Mesothelial cell of epicardium (in vitro differentiated cells): Measurements from ENCODE around the gene ANKRD11. TPM values are rescaled to one million over a fixed set of nuclear protein-coding genes. Genes with fewer than 3 reads are reported as not detected.

ENCODE experiments used
- DNase-seq, 2 experiments: peaks; one replicate each; pipeline ENCODE4 v3.0.0; 2021; ENCODE audit warnings: low spot score in 2 of 2; ENCODE audit not compliant: unreplicated experiment in 2 of 2
- H3K27ac Mint-ChIP-seq: 2 replicates; pipeline ENCODE4 v1.8.0; 2021; ENCODE audit warnings: mixed read lengths
- H3K27me3 Mint-ChIP-seq: 2 replicates; pipeline ENCODE4 v1.8.0; 2021; ENCODE audit warnings: low read depth, mixed read lengths
- H3K36me3 Mint-ChIP-seq: 2 replicates; pipeline ENCODE4 v1.8.0; 2021; ENCODE audit warnings: mixed read lengths
- H3K4me1 Mint-ChIP-seq: 2 replicates; pipeline ENCODE4 v1.8.0; 2021; ENCODE audit warnings: mixed read lengths
- H3K4me3 Mint-ChIP-seq: 2 replicates; pipeline ENCODE4 v1.8.0; 2021; ENCODE audit warnings: mild to moderate bottlenecking, moderate library complexity, mixed read lengths
- H3K9me3 Mint-ChIP-seq: 2 replicates; pipeline ENCODE4 v1.8.0; 2021; ENCODE audit warnings: mixed read lengths
- CTCF ChIP-seq: fragments of 200-600 bp; sonication (generic); IDR thresholded peaks from one replicate; pipeline ENCODE4 v1.5.0; 2021; ENCODE audit warnings: antibody characterized with exemption; ENCODE audit not compliant: unreplicated experiment
- total RNA-seq: library from RNA; stranded (reverse); gene quantifications from 3 replicates; pipeline ENCODE4 v1.2.1, GENCODE V29; 2021

The ANKRD11 gene
- total RNA-seq, 1 donor from 2014 or later, result 247 TPM

- H3K36me3 Mint-ChIP-seq, result no peaks in the 10 kb centered on the region
- no peak for TF ChIP-seq CTCF
- H3K27ac Mint-ChIP-seq, result no peak overlapping the region
- H3K4me1 Mint-ChIP-seq, result peaks cover 44% of the 10 kb centered on the region
- H3K27me3 Mint-ChIP-seq, result no peaks in the 10 kb centered on the region
- no peak for DNase-seq
- no peaks in the 10 kb centered on the region for H3K9me3 Mint-ChIP-seq
- no peak overlapping the region for H3K4me3 Mint-ChIP-seq
Observed at GRCh38 chr16:89317729-89318429, 172.5 kb downstream of the ANKRD11 start.

- Mint-ChIP-seq H3K27ac (peak overlapping the region; percentile 50), H3K27me3 (no peaks in the 10 kb centered on the region), H3K36me3 (peaks cover 4% of the 10 kb centered on the region), H3K9me3 (no peaks in the 10 kb centered on the region), H3K4me1 (peaks cover 37% of the 10 kb centered on the region), H3K4me3 (no peak overlapping the region)
- no peak for DNase-seq
- no peak for TF ChIP-seq CTCF
Observed at GRCh38 chr16:89317101-89317671, 173.2 kb downstream of the ANKRD11 start.

- TF ChIP-seq CTCF, result no peak
- no peak for DNase-seq
- peak overlapping the region; percentile 50 for H3K27ac Mint-ChIP-seq
- H3K4me3 Mint-ChIP-seq, result no peak overlapping the region
- peaks cover 32% of the 10 kb centered on the region for H3K4me1 Mint-ChIP-seq
- no peaks in the 10 kb centered on the region for H3K9me3 Mint-ChIP-seq
- peaks cover 7% of the 10 kb centered on the region for H3K36me3 Mint-ChIP-seq
- H3K27me3 Mint-ChIP-seq, result no peaks in the 10 kb centered on the region
Observed at GRCh38 chr16:89316701-89317100, 173.7 kb downstream of the ANKRD11 start.

GRCh38 chr16:89315791-89316581 is 174.4 kb downstream of the ANKRD11 start:
- Mint-ChIP-seq H3K4me1 (peaks cover 26% of the 10 kb centered on the region), H3K27ac (no peak overlapping the region), H3K9me3 (no peaks in the 10 kb centered on the region), H3K27me3 (no peaks in the 10 kb centered on the region), H3K4me3 (no peak overlapping the region), H3K36me3 (peaks cover 11% of the 10 kb centered on the region)
- no peak for TF ChIP-seq CTCF
- DNase-seq, result no peak

GRCh38 chr16:89315271-89315670 is 175.1 kb downstream of the ANKRD11 start:
- Mint-ChIP-seq H3K36me3 (peaks cover 11% of the 10 kb centered on the region), H3K4me1 (peaks cover 19% of the 10 kb centered on the region), H3K27me3 (no peaks in the 10 kb centered on the region), H3K9me3 (no peaks in the 10 kb centered on the region), H3K4me3 (no peak overlapping the region), H3K27ac (no peak overlapping the region)
- no peak for DNase-seq
- TF ChIP-seq CTCF, result no peak
